NAMALWA (cell line): ENCODE data around the gene ADAP1.
"Not testable (repeated sequence)": the region's sequence is repeated elsewhere in the genome, so short reads cannot be mapped to it uniquely, and the experiment has no call there.

Experiments
- DNase-seq: peaks from one replicate; pipeline ENCODE4 v3.0.0-alpha.2; 2015; ENCODE audit warnings: low spot score

Gene ADAP1

DNA sequence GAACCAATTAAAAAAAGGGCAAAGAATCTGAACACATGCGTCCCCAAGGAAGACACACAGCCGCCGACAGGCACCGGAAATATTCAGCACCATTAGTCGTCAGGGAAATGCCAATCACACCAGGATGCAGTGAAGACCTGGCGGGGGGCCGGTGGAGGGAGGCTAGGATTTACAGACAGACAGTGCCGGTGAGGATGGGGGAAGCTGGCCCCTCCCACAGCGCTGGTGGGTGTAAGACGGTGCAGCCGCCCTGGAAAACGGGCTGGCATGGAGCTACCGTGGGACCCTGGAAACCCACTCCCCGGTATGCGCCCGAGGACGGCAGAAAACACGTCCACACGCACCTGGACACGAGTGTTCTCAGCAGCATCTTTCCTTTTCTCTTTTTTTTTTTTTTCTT, 4.8 kb upstream of the ADAP1 start:
- no peak for DNase-seq

DNA sequence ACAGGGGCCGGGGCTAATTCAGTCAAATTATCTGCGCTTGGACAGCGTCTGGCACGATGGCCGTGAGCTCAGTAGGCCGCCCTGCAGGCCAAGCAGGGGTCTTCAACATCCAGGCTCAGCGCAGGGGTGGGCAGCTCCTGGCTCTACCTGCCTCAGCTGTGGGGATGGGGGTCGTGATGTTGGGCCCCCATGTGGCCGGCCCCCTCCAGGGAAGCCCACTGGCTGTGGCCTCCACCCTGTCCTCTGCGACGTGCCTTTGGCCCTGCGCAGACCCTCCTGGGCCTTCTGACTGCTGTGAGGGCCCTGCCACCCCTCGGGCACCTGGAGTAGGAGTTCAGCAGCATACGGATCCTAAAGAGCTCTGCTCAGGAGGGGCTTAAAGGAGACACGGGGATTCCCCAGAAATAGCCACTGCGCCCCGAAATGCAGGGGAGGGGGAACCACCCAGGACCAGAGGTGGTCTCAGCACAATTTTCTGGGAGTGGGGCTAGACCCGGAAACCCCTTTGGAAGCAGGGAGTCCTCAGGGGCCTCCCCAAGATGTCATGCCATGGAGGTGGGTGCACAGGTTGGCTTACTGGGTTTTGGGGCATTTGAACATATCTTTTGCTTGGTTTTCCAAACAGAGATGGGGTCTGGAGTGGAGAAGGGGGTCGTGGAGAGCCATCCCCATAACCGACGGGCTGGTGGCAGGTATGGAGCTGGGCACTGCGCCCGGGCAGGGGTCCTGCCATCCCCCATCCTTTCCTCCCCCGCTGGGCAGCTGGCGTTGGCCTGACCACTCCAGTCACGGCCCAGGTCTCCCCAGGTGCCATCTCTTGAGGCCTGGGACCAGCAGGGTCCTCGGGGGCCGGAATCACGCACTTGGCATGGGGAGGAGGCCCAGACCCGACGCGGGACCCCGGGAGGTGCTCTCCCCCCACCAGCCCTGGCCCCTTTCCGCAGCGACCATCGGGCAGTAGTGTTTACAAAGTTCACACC, 4.0 kb upstream of the ADAP1 start:
- no peak for DNase-seq

DNA sequence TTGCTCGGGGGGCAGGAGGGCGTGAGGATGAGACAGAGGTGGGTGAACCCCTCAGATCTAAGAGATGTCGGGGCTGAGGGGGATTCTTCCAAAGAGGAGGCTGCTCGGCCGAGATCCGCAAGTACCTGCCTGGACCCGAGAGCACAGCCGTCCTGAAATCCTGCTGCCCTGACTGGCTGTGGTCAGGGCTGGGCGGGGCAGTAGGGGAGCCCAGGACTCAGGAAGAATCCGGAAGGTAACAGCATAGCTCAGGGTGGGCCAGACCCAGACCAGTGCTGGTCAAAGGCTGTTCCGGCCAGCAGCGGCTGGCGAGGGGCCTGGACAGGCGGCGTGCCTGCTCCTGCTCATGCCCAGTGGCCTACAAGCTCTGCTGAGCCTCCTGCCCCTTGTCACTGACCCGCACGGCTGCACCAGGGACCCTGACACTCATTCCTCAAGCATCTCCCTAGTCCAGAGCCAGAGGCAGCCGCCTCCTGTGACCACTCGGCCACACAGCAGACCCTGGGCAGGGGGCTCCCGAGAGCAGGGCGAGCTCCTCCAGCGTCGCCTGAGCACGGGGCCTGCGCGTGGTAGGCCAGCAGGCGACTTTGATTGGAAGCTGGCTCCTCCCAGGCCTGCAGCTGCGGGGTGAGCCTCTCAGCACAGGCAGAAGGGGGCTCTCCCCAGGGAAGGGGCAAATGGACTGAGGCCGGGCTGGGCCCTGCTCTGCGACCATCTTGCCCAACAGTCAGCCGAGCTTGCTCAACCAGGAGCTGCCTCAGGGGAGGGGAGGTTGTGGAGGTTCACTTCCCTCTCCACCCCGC, 3.1 kb upstream of the ADAP1 start:
- DNase-seq: no peak

DNA sequence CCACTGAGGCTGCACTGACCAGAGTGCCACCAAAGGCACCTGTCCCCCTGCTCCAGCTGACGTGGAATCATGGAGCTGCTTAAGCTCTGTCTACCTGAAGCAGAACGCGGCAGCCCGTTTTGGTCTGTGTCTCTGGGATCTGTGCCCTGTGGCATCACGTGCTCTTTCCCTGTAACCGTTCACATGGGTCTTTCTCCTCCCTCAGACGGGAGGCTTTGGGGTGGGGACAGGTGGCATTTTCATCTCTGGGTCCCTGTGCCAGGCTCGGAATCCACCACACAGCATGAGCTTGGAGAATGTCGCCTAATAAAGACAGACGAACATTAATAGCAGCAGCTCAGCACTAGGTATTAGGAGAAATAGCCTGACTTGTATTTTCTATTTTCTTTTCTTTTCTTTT, 1.6 kb upstream of the ADAP1 start:
- no peak for DNase-seq

DNA sequence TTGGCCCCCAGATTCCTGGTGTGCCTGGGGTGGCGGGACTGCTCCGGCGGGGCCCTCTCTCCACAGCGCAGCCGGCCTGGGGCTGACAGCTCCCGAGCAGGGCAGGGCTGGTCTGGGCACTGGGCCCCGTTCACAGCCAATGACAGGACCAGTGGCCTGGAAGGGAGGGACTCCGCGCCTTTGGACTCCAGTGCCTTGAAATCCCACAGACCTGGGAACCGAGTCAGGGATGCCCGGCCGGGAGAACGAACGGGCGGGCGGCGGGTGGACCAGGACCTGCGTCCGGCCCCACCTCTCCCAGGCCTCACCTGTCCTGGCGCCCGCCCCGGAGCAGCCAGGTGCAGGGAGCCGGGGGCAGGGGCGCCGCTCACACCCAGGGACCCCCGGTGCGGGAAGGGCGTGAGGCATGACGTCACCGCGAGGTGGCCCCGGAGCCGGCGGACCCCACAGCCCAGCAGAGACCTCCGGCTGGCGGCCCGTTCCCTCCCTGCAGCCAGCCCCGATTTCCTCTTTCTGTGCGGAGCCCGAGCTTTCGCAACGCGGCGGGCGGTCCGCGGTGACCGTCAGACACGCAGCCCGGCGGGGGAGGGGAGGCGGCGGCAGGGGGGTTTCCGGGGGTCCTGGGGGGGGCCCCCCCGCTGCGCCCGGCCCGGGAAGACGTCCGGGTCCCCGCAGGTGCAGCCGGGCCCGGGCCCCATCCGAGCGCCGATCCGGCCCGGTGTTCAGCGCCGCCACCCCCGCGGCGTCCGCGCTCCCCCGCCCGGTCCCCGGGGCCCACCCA, 743 bp downstream of the ADAP1 start:
- DNase-seq: no peak

DNA sequence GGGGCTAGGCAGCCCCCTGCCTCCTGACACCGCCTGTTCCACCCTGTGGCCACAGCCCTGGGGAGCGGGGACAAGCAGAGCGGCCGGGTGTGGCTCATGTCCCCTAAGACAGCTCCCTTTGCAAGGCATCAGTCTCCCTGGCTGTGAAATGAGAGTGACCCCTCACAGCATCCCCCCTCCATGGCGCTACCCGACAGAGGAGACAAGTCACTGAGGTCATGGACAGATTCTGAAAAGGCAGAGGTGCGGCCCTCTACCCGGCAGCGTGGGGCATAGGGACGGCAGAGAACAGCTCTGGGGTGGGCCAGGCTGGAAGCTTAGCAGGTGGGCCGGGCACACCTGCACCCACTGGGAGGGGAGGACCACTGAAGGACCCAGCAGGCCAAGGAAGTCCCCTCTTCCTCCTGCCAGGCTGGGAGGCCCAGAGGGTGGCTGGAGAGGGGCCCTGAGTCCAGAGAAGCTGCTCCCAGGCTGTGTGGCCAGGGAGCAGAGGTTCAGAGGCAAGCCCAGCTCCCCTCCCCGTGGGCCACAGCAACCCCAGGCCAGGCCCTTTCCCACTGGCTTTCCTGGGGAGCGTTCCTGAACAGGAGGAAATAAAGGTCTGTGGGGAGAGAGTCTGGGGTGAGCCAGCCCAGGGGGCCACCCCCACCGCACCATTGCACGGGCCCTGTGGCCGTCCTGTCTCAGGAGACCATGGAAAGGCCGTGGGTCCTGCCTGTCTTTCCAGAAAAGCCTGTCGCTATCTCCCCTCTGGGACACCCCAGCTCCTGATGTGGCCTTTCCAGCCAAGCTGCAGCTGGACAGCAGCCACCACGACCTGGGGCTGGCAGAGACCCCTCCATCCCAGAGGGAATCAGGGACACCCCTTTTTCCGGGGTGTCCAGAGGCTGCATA, 1.7 kb downstream of the ADAP1 start:
- DNase-seq: no peak

DNA sequence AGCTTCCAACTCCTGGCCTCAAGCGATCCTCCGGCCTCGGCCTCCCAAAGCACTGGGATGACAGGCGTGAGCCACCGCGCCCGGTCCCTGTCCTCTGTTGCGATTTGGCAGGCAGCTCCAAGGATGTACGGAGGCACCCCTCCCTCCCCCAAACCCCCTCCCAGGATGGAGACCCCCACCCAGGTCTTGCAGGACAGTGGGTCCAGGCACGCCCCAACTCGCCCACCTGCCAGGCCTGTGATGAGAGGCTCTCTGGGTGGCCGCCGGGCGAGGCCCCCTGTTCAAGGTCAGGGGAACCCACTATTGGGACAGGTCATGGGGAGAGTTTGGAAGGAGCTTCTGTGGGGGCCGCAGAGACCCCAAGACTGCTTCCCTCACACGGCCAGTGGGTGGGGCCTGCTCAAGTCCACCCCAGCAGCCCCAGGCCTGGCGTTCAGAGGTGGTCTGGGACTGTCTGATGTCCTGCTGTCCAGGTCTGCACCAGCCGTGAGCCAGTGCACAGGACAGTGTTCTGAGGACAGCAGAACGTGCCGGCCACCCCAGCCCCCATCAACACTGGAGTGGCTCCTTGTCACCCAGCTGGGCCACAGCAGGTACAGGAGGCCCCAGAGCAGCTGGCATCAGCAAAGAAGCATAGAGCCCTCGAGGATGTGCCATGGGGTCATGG, 2.5 kb downstream of the ADAP1 start:
- no peak for DNase-seq

DNA sequence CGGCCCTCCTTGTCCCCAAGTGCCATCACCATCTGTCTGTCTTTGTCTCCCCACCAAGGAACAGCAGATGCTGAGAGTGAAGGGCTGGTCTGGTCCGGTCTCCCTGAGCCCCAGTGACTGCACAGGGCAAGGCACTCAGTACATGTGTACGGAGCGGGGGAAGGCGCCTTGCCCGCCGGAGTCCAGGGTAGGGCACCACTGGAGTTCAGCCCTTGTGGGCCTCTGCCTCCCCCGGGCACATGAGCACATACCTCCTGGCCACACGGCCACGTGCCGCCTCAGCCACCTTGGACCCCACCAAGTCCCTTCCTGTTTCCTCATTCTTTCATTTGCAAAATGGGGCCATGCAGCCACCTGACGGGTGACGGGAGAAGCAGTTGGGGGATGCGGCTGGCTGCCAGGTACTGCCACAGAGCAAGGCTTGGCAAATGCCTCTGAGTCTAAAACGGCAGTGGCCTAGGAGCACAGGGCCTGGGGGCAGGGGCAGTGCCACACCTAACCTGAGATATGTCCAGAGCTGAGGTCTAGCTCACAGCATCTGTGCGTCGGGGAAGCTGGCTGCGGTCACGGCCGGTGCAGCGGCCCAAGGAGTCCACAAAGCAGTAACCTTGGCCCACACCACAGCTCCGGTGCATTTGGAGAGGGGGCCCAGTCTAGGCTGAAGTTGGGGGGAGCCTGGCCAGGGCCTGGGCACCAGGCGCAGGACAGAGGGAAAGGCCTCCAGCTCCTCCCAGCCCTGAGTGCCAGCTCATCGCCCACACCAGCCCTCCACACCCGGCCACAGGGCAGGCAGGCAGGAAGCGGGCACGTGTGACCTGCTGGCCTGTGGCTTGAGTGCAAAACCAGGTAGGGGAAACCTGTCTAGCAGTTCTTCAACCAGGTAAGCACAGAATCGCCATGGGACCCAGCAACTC, 5.2 kb downstream of the ADAP1 start:
- no peak for DNase-seq

DNA sequence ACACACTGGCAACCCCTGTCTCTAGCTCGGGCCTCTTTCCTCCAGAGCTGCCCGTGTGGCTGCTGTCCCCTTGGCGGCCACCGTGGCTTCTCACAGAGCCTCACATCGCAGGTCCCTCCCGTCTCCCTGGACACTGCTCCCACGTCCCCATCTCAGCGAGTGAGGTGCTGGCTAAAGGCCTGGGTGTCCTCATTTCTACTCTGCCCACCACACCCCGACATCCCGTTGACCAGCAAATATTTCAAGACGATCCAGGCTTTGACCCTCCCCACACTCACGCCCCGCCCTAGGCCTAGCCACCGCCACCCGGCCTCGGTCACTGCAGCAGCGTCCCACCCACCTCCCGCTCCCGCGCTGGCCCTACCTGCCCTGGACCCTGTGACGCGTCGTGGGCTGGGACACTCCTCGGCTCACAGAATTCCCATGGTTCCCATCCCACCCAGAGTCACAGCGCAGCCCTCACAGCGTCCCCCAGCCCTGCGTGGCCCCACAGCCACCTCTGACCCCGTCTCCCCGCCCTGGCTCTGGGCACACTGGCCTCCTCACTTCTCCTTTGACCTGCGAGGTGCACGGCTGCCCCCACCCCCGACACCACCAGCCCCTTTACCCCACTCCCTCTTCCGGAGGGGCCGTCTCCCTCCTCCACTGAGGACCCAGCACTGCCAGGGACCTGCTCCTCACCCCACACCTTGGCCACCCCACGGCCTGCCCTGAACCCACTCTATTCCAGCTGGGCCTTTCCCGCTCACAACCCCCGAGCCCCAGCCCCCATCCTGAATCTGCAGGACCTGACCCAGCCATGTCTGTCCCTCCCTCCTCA, 6.9 kb downstream of the ADAP1 start:
- DNase-seq: no peak

DNA sequence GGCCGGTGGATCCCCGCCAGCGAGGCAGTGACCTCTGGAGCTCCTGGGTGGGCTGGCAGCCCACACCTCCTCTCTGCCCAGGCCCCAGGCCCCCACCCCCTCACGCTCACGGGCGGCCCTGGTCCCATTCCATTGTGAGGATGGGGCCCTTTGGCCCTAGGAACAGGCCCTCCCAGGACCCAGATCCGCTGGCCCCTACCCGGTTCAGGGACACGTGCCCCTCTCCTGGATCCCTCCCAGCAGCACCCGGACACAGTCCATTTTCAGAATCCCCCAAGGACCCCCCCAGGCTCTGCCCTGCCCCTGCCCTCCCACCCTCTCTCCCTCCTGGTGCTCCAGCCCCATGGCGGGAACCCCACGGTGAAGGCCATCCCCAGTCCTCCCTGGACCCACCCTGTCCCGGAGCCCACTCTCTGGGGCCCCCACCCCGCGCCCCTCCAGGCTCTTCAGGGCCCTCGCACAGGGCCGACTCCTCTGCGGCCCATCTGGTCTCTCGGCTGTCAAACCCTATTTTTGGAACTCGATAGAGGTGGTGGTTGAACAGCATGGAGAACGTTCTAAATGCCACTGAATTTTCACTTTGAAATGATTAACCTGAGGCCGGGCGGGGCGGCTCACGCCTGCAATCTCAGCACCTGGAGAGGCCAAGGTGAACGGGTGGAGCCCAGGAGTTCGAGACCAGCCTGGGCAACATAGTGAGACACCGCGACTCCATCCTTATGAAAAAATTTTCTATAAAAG, 8.1 kb downstream of the ADAP1 start:
- DNase-seq: no peak

DNA sequence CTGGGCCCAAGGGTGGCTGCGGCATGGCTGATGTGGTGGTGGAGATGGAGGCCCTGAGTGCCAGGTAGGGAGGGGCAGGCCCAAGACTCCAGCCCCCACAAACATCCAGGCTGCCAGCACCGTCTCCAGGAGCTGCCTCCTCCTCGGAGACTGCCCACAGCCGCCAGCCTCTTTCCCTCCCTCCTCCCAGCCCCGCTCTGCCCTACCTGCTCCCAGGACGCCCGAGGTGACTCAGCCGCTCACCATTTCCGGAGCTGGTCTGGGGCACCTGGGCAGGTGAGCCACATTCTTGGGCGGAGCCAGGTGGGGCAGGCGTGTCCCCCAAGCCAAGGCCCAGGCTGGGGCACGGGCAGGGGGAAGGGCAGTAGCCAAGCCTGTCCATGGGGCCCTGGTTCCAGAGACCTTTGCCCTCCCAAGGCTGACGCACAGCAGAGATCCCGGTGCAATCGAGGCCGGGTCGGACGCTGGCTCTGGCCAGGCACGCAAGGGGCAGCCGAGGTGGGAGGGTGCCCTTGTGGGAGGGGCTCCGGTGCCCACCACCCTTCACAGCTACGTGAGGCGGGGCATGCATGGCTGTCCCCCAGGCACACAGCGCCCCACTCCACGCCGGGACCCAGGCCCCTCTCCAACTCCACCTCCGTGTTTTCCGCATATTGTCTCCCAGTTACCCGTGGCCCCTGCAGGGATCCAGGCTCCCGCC, 8.8 kb downstream of the ADAP1 start:
- DNase-seq: no peak

DNA sequence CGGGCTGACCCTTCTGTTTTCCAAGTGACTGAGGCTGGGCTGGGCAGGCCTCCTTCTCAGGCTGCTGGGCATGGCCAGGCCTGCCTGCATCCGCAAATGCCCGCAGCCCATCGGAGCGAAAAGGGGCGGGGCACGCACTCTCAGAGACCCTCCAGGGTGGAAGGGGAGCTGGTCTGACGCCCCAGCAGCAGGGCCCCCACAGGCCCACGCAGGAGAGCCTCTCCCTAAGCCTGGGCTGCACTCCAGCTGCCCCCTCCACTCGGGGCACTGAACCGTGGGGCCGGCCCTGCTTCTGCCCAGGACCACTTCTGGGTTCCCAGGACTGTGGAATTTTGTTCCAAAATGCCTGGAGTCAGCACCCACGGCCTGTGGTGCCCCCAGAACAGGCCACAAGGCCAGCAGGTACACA, 9.3 kb downstream of the ADAP1 start:
- DNase-seq: no peak

DNA sequence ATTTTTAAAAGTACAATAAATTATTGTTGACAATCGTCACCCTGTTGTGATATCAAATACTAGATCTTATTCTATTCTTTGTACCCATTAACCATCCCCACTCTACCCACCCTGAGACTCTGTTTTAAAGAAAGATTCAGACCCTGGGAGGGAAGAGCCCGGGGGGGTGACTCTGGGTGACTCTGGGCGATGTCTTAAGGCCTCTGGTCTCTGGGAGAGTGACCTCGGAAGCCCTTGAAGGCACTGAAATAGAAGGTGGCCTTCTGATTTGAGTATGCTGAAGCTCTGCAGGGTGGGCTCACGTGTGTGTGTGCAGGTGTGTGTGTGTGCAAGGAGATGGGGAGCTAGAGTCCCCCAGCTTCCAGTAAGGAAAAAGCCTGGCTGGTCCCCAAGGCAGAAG, 9.7 kb downstream of the ADAP1 start:
- no peak for DNase-seq

DNA sequence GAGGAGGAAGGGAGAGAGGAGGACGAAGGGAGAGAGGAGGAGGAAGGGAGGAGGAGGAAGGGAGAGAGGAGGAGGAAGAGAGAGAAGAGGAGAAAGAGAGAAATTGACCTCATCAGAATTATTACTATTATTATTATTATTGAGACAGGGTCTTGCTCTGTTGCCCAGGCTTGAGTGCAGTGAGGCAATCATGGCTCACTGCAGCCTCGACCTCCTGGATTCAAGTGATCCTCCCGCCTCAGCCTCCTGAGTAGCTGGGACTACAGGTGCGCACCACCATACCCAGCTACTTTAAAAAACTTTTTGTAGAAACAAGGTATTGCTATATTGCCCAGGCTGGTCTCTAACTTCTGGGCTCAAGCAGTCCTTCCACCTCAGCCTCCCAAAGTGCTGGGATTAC, 10.7 kb downstream of the ADAP1 start:
- not testable (repeated sequence) for DNase-seq

DNA sequence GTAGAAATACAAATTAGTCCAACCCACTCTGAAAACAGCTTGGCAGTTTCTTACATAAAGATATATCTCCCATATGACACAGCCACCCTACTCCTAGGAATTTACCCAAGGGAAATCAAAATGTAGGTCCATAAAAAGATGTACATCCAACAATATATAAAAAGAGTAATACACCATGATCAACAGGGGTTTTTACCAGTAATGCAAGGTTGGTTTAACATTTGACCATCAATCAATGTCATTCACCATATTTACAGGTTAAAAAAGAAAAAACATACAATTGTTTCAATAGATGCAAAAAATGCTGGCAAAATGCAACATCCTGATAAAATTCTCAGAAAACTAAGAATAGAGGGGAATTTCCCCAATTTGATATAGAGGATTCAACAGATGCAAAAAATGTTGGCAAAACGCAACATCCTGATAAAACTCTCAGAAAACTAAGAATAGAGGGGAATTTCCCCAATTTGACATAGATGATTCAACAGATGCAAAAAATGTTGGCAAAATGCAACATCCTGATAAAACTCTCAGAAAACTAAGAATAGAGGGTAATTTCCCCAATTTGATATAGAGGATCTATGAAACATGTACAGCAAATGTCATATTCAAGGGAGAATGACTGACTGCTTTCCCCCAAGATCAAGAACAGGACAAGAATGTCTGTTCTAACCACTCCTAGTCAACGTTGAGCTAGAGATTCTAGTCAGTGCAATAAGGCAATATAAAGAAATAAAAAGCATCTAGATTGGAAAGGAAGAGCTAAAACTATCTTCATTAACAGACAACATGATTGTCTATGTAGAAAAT, 13.7 kb downstream of the ADAP1 start:
- no peak for DNase-seq

DNA sequence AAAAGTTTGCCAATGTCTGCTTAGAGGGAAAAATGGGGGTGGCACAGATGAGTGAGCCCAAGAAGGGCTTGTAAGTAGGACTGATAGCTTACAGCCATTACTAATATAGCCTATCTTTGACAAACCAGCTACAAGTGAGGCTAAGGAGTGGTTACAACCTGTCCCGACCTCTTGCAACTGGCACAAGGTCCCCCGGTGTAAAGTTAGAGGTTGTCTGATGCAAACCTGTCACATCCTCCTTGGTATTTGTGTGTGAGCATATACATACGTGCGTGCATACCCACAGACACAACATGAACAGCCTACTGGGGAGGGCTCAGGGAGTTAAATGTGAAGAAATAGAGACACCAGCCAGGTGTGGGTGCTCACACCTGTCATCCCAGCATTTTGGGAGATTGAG, 14.6 kb downstream of the ADAP1 start:
- no peak for DNase-seq
